Mesendoderm (in vitro differentiated cells): ENCODE data around the gene FAM89A.

ENCODE experiments used
- DNase-seq: peaks from one replicate; pipeline ENCODE4 v3.0.0; 2013
- H2AK5ac ChIP-seq: 2 replicates; pipeline ENCODE4 v1.6.1; 2013; ENCODE audit warnings: low read length, inconsistent platforms
- H2BK120ac ChIP-seq: 2 replicates; pipeline ENCODE4 v1.6.1; 2013; ENCODE audit warnings: low read depth, mild to moderate bottlenecking, low read length, moderate library complexity, mixed read lengths
- H2BK15ac ChIP-seq: replicated peaks from 2 replicates; pipeline ENCODE4 v1.6.1; 2013; ENCODE audit warnings: low read depth, mild to moderate bottlenecking, moderate library complexity
- H2BK5ac ChIP-seq: 2 replicates; pipeline ENCODE4 v1.6.1; 2013; ENCODE audit warnings: low read length, inconsistent platforms
- H3K18ac ChIP-seq: 2 replicates; pipeline ENCODE4 v1.6.1; 2013; ENCODE audit warnings: mild to moderate bottlenecking, low read length, mixed read lengths
- H3K23ac ChIP-seq: one replicate; pipeline ENCODE4 v1.6.1; 2013; ENCODE audit warnings: low read length
- H3K27ac ChIP-seq: 2 replicates; pipeline ENCODE4 v1.5.1; 2013; ENCODE audit warnings: low read depth, mild to moderate bottlenecking, inconsistent platforms, low read length, moderate library complexity
- H3K27me3 ChIP-seq: 2 replicates; pipeline ENCODE4 v1.6.1; 2013; ENCODE audit warnings: low read length, control low read depth, mild to moderate bottlenecking, inconsistent platforms; ENCODE audit not compliant: insufficient read depth, poor library complexity
- H3K36me3 ChIP-seq: 2 replicates; pipeline ENCODE4 v1.6.1; 2013; ENCODE audit warnings: low read length, inconsistent platforms; ENCODE audit not compliant: control insufficient read depth, insufficient read depth
- H3K4ac ChIP-seq: one replicate; pipeline ENCODE4 v1.6.1; 2013; ENCODE audit warnings: low read depth, mild to moderate bottlenecking, low read length, moderate library complexity
- H3K4me1 ChIP-seq: 2 replicates; pipeline ENCODE4 v1.6.1; 2013; ENCODE audit warnings: low read depth, low read length, inconsistent platforms; ENCODE audit not compliant: control insufficient read depth
- H3K4me2 ChIP-seq: 2 replicates; pipeline ENCODE4 v1.6.1; 2013; ENCODE audit warnings: low read length
- H3K4me3 ChIP-seq: 2 replicates; pipeline ENCODE4 v1.5.1; 2013; ENCODE audit warnings: mild to moderate bottlenecking, low read length
- H3K56ac ChIP-seq: one replicate; pipeline ENCODE4 v1.6.1; 2013; ENCODE audit warnings: low read length
- H3K79me1 ChIP-seq: 2 replicates; pipeline ENCODE4 v1.6.1; 2013; ENCODE audit warnings: low read length, inconsistent platforms
- H3K79me2 ChIP-seq: 2 replicates; pipeline ENCODE4 v1.6.1; 2013; ENCODE audit warnings: mild to moderate bottlenecking, low read length; ENCODE audit not compliant: control insufficient read depth, insufficient read depth
- H3K9ac ChIP-seq: 2 replicates; pipeline ENCODE4 v1.6.1; 2013; ENCODE audit warnings: low read length, inconsistent platforms
- H4K5ac ChIP-seq: one replicate; pipeline ENCODE4 v1.6.1; 2013; ENCODE audit warnings: low read length
- H4K8ac ChIP-seq: one replicate; pipeline ENCODE4 v1.6.1; 2013; ENCODE audit warnings: low read depth, mild to moderate bottlenecking, control low read depth, low read length, moderate library complexity
- WGBS: extraction: QIAGEN DNeasy Blood & Tissue Kit; methylation state at CpG from one replicate; pipeline ENCODE4 v1.1.7; 2013; ENCODE audit warnings: low lambda C conversion rate, missing lambda C conversion rate; ENCODE audit not compliant: insufficient coverage; ENCODE audit errors: extremely low coverage; 5-methylcytosine and 5-hydroxymethylcytosine counted together

Gene FAM89A

GRCh38 chr1:231062500-231063270, 22.6 kb upstream of the FAM89A start:
- no peak overlapping the region for H4K5ac ChIP-seq
- no peak overlapping the region for H3K4me2 ChIP-seq
- no peak overlapping the region for H2AK5ac ChIP-seq
- no peak overlapping the region for H3K23ac ChIP-seq
- no peaks in the 10 kb centered on the region for H3K79me1 ChIP-seq
- DNase-seq = no peak
- no peak overlapping the region for H3K4ac ChIP-seq
- H3K9ac ChIP-seq = no peak overlapping the region
- H3K27ac ChIP-seq = no peak overlapping the region
- no peak overlapping the region for H4K8ac ChIP-seq
- no peak overlapping the region for H3K56ac ChIP-seq
- H2BK15ac ChIP-seq = no peak overlapping the region
- H3K36me3 ChIP-seq = no peaks in the 10 kb centered on the region
- H3K18ac ChIP-seq = no peak overlapping the region
- H3K4me3 ChIP-seq = no peak overlapping the region
- no CpG with 5 or more reads among the region's 11 CpGs for WGBS
- no peak overlapping the region for H2BK120ac ChIP-seq
- no peaks in the 10 kb centered on the region for H3K4me1 ChIP-seq
- H3K79me2 ChIP-seq = no peaks in the 10 kb centered on the region
- no peaks in the 10 kb centered on the region for H3K27me3 ChIP-seq
- H2BK5ac ChIP-seq = no peak overlapping the region

DNA sequence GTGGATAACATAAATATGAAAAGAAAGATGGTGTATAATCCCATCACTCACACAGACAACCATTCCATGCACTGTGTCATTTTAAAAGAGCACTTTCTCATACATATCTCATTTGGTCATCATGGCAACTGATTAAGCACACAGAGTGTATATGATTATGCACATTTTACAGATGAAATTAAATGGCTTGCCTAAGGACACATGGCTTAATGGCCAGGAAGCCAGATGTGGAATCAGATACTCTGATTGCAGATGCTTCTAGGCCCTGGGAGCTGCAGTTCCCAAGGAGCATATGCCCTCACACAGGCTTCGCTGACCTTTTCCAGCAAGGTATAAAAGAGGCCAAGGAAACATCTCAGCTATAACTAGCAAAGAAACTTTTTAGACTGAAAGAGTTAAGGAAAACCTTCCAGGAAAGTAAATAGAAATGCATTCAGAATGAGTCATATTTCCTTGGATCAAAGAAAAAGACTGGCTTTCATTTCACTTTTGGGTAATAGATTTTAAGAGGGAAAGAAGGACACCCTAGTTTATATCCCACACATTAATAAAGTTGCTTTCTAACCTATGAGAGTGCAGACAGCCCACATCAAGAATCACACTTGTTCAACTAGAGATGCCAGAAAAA, 19.6 kb upstream of the FAM89A start:
- no peak overlapping the region for H3K27ac ChIP-seq
- no peaks in the 10 kb centered on the region for H3K79me1 ChIP-seq
- H3K79me2 ChIP-seq = no peaks in the 10 kb centered on the region
- H3K27me3 ChIP-seq = no peaks in the 10 kb centered on the region
- no CpG with 5 or more reads among the region's 1 CpG for WGBS
- no peak overlapping the region for H3K4me2 ChIP-seq
- H3K56ac ChIP-seq = no peak overlapping the region
- DNase-seq = no peak
- no peak overlapping the region for H3K23ac ChIP-seq
- H4K8ac ChIP-seq = no peak overlapping the region
- no peak overlapping the region for H4K5ac ChIP-seq
- no peak overlapping the region for H2BK5ac ChIP-seq
- H3K4ac ChIP-seq = no peak overlapping the region
- no peak overlapping the region for H3K4me3 ChIP-seq
- no peak overlapping the region for H2BK120ac ChIP-seq
- H3K4me1 ChIP-seq = no peaks in the 10 kb centered on the region
- H2BK15ac ChIP-seq = no peak overlapping the region
- no peak overlapping the region for H3K18ac ChIP-seq
- H3K36me3 ChIP-seq = no peaks in the 10 kb centered on the region
- no peak overlapping the region for H3K9ac ChIP-seq
- no peak overlapping the region for H2AK5ac ChIP-seq

DNA sequence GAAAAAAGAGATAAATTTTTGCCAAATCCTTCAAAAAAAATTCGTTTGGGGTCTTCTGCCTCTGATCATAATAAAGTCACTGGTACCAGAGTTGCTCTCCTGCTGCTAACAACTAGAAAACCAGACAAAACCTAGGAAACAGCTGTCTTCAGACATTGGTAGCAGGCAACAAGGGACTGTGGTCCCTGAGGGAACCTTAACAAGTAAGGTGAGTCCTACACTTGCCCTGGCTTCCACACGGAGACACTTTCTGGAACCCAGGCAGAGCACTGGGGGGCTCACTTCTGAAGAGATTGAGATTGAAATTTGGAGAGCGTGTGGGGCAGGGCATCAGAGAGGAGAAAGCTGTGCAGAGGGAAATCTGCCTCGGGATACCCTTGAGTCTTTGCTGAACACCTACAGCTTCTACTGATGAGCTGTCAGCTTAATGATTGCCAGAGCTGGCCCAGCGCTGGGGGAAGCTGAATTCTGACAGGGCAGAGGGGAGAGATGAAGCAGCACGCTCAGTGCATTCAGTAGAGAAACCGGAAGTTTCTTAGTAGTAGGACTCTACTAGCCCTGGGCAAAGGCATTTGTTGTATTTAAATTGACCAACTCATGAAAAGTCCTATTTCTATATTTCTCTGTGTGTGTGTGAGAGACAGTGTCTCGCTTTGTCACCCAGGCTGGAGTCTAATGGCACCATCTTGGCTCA, 18.5 kb upstream of the FAM89A start:
- Histone ChIP-seq H3K36me3 (no peaks in the 10 kb centered on the region), H2BK120ac (no peak overlapping the region), H3K9ac (no peak overlapping the region), H3K4me1 (no peaks in the 10 kb centered on the region), H3K4ac (no peak overlapping the region), H3K56ac (no peak overlapping the region), H2AK5ac (no peak overlapping the region), H3K18ac (no peak overlapping the region), H4K5ac (no peak overlapping the region), H3K4me2 (no peak overlapping the region), H2BK5ac (no peak overlapping the region), H3K79me2 (no peaks in the 10 kb centered on the region), H3K23ac (no peak overlapping the region), H3K27ac (no peak overlapping the region), H3K4me3 (no peak overlapping the region), H2BK15ac (no peak overlapping the region), H3K79me1 (no peaks in the 10 kb centered on the region), H4K8ac (no peak overlapping the region), H3K27me3 (no peaks in the 10 kb centered on the region)
- no CpG with 5 or more reads among the region's 8 CpGs for WGBS
- no peak for DNase-seq

DNA sequence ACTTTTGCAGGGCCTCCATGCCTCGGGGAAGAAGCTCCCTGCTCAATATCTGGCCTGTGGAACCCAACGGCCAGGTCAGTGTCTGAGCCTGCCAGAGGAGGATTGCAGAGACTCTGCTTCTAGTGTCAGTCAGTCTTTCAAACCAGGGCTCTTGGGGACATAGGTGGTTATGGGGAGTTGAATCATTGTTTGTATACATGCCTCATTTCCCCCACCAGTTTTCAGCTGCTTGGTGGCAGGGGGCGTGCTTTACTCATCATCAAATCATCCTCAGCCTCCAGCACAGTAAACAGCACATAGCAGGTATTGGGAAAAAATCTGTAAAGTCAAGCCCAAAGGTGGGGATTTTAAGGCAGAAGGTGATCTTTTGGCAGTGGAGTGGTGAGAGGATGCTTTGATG, 17.4 kb upstream of the FAM89A start:
- Histone ChIP-seq H3K79me1 (no peaks in the 10 kb centered on the region), H3K4me2 (no peak overlapping the region), H3K56ac (no peak overlapping the region), H3K4me1 (no peaks in the 10 kb centered on the region), H3K36me3 (no peaks in the 10 kb centered on the region), H3K4ac (no peak overlapping the region), H3K9ac (no peak overlapping the region), H3K4me3 (no peak overlapping the region), H3K27ac (no peak overlapping the region), H3K18ac (no peak overlapping the region), H2BK120ac (no peak overlapping the region), H3K79me2 (no peaks in the 10 kb centered on the region), H3K27me3 (no peaks in the 10 kb centered on the region), H4K8ac (no peak overlapping the region), H2AK5ac (no peak overlapping the region), H2BK5ac (no peak overlapping the region), H3K23ac (no peak overlapping the region), H4K5ac (no peak overlapping the region), H2BK15ac (no peak overlapping the region)
- DNase-seq = no peak
- WGBS = no CpG with 5 or more reads among the region's 3 CpGs

DNA sequence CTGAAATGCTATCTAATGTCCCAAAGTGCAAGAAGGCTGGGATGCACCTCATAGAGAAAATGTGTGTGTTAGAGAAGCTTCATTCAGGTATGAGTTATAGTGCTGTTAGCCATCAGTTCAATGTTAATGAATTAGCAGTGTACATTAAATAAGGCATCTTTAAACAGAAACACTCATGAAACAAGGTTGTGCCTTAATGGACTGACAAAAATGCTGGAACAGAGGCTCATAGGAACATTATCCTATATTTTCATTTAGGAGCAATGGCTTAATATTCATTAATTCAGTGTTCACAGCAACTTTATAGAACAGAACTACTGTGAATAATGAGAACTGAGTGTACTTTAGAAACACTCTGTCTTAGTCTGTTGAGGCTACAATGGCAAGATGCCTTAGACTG, 15.2 kb upstream of the FAM89A start:
- H3K79me1 ChIP-seq = no peaks in the 10 kb centered on the region
- H2BK120ac ChIP-seq = no peak overlapping the region
- no peak overlapping the region for H3K4ac ChIP-seq
- no peak overlapping the region for H2AK5ac ChIP-seq
- H3K27ac ChIP-seq = no peak overlapping the region
- no peak overlapping the region for H2BK15ac ChIP-seq
- no peaks in the 10 kb centered on the region for H3K36me3 ChIP-seq
- no peak for DNase-seq
- H3K56ac ChIP-seq = no peak overlapping the region
- H3K9ac ChIP-seq = no peak overlapping the region
- H4K5ac ChIP-seq = no peak overlapping the region
- no peaks in the 10 kb centered on the region for H3K27me3 ChIP-seq
- H3K18ac ChIP-seq = no peak overlapping the region
- no peak overlapping the region for H3K23ac ChIP-seq
- H3K4me3 ChIP-seq = no peak overlapping the region
- no peak overlapping the region for H2BK5ac ChIP-seq
- H3K4me2 ChIP-seq = no peak overlapping the region
- no peaks in the 10 kb centered on the region for H3K79me2 ChIP-seq
- no peak overlapping the region for H4K8ac ChIP-seq
- H3K4me1 ChIP-seq = no peaks in the 10 kb centered on the region
